GM10266 (cell line): ENCODE results near the gene CD99L2.

Experiments used
- DNase-seq: peaks from one replicate; pipeline ENCODE4 v3.0.0; 2012; ENCODE audit errors: extremely low spot score
- TF ChIP-seq, protein P1 (sequence below): IDR thresholded peaks from 2 replicates; pipeline ENCODE4 v1.5.1; 2012; ENCODE audit warnings: mild to moderate bottlenecking, low read depth; ENCODE audit not compliant: control insufficient read depth, insufficient read depth; ENCODE audit errors: missing control alignments

CD99L2 gene

DNA sequence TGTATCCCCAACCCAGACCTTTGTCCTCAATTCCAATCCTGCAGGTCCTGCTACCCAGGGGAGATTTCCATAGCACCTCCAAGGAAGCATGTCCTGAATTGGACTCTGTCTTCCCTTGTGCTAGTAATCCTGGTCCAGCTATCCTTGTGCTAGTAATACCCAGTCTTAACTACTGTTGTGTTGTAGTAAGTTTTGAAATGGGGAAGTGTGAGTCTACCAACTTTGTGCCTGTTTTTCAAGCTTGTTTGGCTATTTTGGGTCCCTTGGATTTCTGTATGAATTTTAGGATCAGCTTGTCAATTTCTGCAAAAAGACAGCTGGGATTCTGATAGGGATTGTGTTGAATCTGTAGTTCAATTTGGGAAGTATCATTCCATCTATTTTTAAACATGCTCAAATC is 51.4 kb downstream of the CD99L2 start:
- no peak for DNase-seq

GRCh38 chrX:150846130-150846529 is 52.3 kb downstream of the CD99L2 start:
- TF ChIP-seq, protein P1, sequence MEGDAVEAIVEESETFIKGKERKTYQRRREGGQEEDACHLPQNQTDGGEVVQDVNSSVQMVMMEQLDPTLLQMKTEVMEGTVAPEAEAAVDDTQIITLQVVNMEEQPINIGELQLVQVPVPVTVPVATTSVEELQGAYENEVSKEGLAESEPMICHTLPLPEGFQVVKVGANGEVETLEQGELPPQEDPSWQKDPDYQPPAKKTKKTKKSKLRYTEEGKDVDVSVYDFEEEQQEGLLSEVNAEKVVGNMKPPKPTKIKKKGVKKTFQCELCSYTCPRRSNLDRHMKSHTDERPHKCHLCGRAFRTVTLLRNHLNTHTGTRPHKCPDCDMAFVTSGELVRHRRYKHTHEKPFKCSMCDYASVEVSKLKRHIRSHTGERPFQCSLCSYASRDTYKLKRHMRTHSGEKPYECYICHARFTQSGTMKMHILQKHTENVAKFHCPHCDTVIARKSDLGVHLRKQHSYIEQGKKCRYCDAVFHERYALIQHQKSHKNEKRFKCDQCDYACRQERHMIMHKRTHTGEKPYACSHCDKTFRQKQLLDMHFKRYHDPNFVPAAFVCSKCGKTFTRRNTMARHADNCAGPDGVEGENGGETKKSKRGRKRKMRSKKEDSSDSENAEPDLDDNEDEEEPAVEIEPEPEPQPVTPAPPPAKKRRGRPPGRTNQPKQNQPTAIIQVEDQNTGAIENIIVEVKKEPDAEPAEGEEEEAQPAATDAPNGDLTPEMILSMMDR: no peak
- no peak for DNase-seq

More for the DNA sequence above, 51.4 kb downstream of the CD99L2 start:
- TF ChIP-seq, protein P1: no peak

- DNase-seq: no peak
- TF ChIP-seq, protein P1: no peak
Observed at GRCh38 chrX:150845091-150845490, 53.4 kb downstream of the CD99L2 start.

DNA sequence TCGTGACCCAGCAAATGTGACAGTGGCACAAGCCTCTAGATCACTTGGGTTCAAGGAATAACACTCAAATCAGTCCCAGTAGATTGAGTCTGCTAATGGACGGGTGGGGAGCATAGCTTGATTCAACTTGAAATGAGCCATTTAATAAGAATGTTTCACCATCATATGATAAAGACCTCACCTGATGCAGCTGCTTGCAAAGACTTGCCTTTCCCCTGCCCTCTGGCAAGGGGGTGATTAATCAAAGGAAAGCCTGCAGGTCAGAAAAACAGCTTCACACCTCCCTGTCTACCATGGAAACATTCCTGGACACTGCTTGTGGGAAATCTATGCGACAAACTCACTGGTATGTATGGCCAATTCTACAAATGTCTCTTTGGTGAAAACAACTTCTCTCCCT is 54.5 kb downstream of the CD99L2 start:
- no peak for DNase-seq

GRCh38 chrX:150842198-150842685 is 56.2 kb downstream of the CD99L2 start:
- DNase-seq: no peak
- TF ChIP-seq, protein P1: no peak

More for the DNA sequence above, 54.5 kb downstream of the CD99L2 start:
- TF ChIP-seq, protein P1: no peak

GRCh38 chrX:150841456-150842197 is 56.8 kb downstream of the CD99L2 start:
- TF ChIP-seq, protein P1: no peak
- DNase-seq: no peak

GRCh38 chrX:150837845-150838244 is 60.6 kb downstream of the CD99L2 start:
- no peak for DNase-seq
- TF ChIP-seq, protein P1: no peak
